Stomach (tissue), 9 donors: ENCODE data around the gene CBLN1. TPM values are rescaled to one million over a fixed set of nuclear protein-coding genes. Genes with fewer than 3 reads are reported as not detected.

Source experiments
- DNase-seq, 2 donors: peaks; one replicate each; pipeline versions ENCODE4 v3.0.0 to v3.0.0-alpha.2; 2013 to 2019
- H3K27ac ChIP-seq, 5 donors: fragments of 200-600 bp in 4 of 5; sonication (generic) in 4 of 5; one replicate each; pipeline ENCODE4 v1.5.1; 2013 to 2019; ENCODE audit warnings: mild to moderate bottlenecking in 1 of 5, moderate library complexity in 1 of 5
- H3K27me3 ChIP-seq, 3 donors: fragments of 200-600 bp; sonication (generic); one replicate each; pipeline ENCODE4 v1.5.1; 2017 to 2019; ENCODE audit warnings: mixed run types in 1 of 3
- H3K36me3 ChIP-seq, 4 donors: fragments of 200-600 bp; sonication (generic); 1 replicate in 3 of 4; 2 replicates in 1 of 4; pipeline ENCODE4 v1.5.1; 2016 to 2019
- H3K4me1 ChIP-seq, 4 donors: fragments of 200-600 bp; sonication (generic); one replicate each; pipeline ENCODE4 v1.5.1; 2016 to 2019
- H3K4me3 ChIP-seq, 4 donors: fragments of 200-600 bp; sonication (generic) in 3 of 4; one replicate each; pipeline ENCODE4 v1.5.1; 2016 to 2019; ENCODE audit warnings: mild to moderate bottlenecking in 1 of 4
- H3K9me3 ChIP-seq, 4 donors: fragments of 200-600 bp; sonication (generic); one replicate each; pipeline ENCODE4 v1.5.1; 2016 to 2019
- EP300 ChIP-seq: sonication (generic); formaldehyde crosslinking; IDR thresholded peaks from one replicate; pipeline ENCODE4 v1.6.1; 2017; ENCODE audit warnings: antibody characterized with exemption
- POLR2A ChIP-seq, 4 donors: fragments of 450-650 bp; IDR thresholded peaks; one replicate each; pipeline ENCODE4 v1.6.1; 2016; ENCODE audit warnings: antibody characterized with exemption in 4 of 4, control low read depth in 2 of 4, mild to moderate bottlenecking in 1 of 4, moderate library complexity in 1 of 4
- POLR2AphosphoS5 ChIP-seq, 3 donors: sonication (generic); formaldehyde crosslinking; IDR thresholded peaks; one replicate each; pipeline ENCODE4 v1.6.1; 2016; ENCODE audit warnings: antibody characterized with exemption in 3 of 3
- WGBS, 5 donors: extraction: QIAGEN DNeasy Blood & Tissue Kit in 3 of 5; methylation state at CpG; one replicate each; pipeline versions ENCODE4 v1.1.5 to v1.1.7; 2013 to 2018; 5-methylcytosine and 5-hydroxymethylcytosine counted together
- intact Hi-C: fragments of 100-400 bp; cut with DNase I; formaldehyde crosslinking; loops from one replicate; pipeline ENCODE4 v1.15.1; 2023; ENCODE audit warnings: low total_unique reads
- polyA plus RNA-seq, 3 donors: library from polyadenylated mRNA; stranded (reverse); fragments of 200-250 nt; gene quantifications; one replicate each; pipeline ENCODE4 v1.2.3, GENCODE V29; 2013
- total RNA-seq, 5 donors: library from RNA; depleted of rRNA; stranded (reverse); fragments of >200 nt; gene quantifications; one replicate each; pipeline versions ENCODE4 v1.1.0 to v1.2.3, GENCODE V29; 2014 to 2016
- TF ChIP-seq, protein P1 (sequence below), 7 experiments: fragments of 450-650 bp in 4 of 7; fragments of 200-600 bp in 3 of 7; sonication (generic) in 3 of 7; IDR thresholded peaks; one replicate each; pipeline ENCODE4 v1.5.1; 2016 to 2019; ENCODE audit warnings: antibody characterized with exemption in 7 of 7, control low read depth in 2 of 7, mild to moderate bottlenecking in 1 of 7
- donor health status: healthy with polysubstance abuse.
- donor health status: Bipolar disorder and iron deficiency.
- donor health status: healthy.

The CBLN1 gene
- total and polyA plus RNA-seq, 8 donors = 0.19 to 2.2 (median 0.72) TPM; not detected in 5

DNA sequence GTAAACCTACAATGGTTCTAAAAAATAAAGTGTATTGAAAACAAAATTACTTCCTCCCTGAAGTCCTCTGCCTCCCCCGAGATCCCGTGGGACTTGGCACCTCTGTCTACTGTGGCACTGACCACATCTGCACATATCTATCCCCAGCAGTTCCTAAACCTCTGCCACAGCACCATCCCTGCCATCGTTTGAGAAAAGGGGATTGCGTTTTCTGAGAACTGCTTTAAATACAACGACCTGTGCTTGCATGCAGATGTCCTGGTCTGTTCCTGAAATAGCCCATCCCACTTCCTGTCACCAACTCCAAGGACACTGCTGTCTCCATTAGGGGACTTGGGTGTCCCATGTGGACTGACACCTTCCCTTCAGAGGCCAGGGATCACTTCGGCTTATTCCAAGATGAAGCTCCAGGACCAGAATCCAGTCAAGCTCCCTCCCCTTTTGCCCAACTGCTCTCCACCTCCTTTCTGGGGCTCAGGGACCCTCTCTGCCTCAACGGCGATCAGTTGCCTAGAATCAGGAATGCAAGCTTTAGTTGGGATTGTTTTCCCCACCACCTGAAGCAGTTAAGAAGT, 20.6 kb downstream of the CBLN1 start:
- Histone ChIP-seq H3K4me1 (no peaks in the 10 kb centered on the region), H3K27me3 (no peaks in the 10 kb centered on the region), H3K9me3 (peaks cover 0 to 4% (median 1%) of the 10 kb centered on the region in 4 donors), H3K36me3 (no peaks in the 10 kb centered on the region), H3K4me3 (no peak overlapping the region), H3K27ac (no peak overlapping the region)
- intact Hi-C loops = no loop called here
- DNase-seq = no peak
- WGBS, 5 donors = 53 to 63% (median 58%) methylated on average over 8 of the region's 8 CpGs
- TF ChIP-seq POLR2AphosphoS5 (IDR thresholded peaks at IDR 0.05) = no peak
- TF ChIP-seq POLR2A (IDR thresholded peaks at IDR 0.05) = no peak
- no peak for TF ChIP-seq EP300
- TF ChIP-seq, protein P1, sequence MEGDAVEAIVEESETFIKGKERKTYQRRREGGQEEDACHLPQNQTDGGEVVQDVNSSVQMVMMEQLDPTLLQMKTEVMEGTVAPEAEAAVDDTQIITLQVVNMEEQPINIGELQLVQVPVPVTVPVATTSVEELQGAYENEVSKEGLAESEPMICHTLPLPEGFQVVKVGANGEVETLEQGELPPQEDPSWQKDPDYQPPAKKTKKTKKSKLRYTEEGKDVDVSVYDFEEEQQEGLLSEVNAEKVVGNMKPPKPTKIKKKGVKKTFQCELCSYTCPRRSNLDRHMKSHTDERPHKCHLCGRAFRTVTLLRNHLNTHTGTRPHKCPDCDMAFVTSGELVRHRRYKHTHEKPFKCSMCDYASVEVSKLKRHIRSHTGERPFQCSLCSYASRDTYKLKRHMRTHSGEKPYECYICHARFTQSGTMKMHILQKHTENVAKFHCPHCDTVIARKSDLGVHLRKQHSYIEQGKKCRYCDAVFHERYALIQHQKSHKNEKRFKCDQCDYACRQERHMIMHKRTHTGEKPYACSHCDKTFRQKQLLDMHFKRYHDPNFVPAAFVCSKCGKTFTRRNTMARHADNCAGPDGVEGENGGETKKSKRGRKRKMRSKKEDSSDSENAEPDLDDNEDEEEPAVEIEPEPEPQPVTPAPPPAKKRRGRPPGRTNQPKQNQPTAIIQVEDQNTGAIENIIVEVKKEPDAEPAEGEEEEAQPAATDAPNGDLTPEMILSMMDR (IDR thresholded peaks at IDR 0.05) = no peak

DNA sequence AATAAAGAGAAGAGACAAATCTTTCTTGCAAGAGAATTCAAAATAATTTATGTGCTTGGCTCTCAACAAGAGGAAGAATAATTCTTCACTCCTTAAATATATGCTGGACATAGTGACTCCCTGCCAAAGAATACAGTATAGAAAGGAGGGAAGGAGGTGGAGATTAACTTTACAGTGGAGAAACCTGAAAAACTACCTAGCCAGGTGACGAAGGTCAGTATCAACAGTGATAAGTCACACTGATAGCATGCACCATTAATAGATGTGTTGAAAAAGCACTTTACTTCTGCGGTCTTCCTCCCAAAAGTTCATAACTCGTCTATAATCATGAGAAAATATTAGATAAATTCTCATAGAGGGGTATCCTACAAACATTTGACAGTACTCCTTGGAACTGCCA, 21.4 kb downstream of the CBLN1 start:
- Histone ChIP-seq H3K27ac (no peak overlapping the region), H3K27me3 (no peaks in the 10 kb centered on the region), H3K9me3 (peaks cover 0 to 4% (median 1%) of the 10 kb centered on the region in 4 donors), H3K4me1 (no peaks in the 10 kb centered on the region), H3K4me3 (no peak overlapping the region), H3K36me3 (no peaks in the 10 kb centered on the region)
- 18 to 54% (median 32%) methylated on average over 3 of the region's 3 CpGs for WGBS, 5 donors
- no peak for TF ChIP-seq POLR2A (IDR thresholded peaks at IDR 0.05)
- no peak for TF ChIP-seq EP300
- TF ChIP-seq POLR2AphosphoS5 (IDR thresholded peaks at IDR 0.05) = no peak
- TF ChIP-seq, protein P1 (IDR thresholded peaks at IDR 0.05) = no peak
- intact Hi-C loops = no loop called here
- peak in 1 of 2 donors; percentile 28 for DNase-seq

DNA sequence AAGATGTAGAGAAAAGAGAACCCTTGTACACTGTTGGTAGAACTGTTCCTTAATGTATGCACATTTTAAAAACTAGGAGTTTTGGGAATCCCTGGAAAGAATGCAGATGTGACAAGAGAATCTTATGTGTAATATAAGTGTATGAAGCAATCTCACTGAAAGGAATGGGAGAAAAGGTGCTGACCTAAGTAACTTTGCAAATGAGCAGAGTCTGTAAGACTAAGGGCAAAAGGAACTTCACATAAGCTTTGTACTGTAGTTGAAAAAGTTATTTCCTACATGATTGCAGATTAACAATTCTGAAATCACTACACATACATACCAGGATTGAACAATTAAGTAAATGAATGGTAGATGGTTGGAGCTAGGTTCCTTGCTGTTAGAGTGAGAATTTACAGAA, 22.3 kb downstream of the CBLN1 start:
- TF ChIP-seq POLR2AphosphoS5 (IDR thresholded peaks at IDR 0.05) (no peak), POLR2A (IDR thresholded peaks at IDR 0.05) (no peak), EP300 (no peak)
- TF ChIP-seq, protein P1 (IDR thresholded peaks at IDR 0.05) = no peak
- intact Hi-C loops = no loop called here
- no peak for DNase-seq
- H3K27me3 ChIP-seq = no peaks in the 10 kb centered on the region
- no peak overlapping the region for H3K4me3 ChIP-seq
- H3K27ac ChIP-seq = no peak overlapping the region
- H3K36me3 ChIP-seq = no peaks in the 10 kb centered on the region
- H3K4me1 ChIP-seq = no peaks in the 10 kb centered on the region
- H3K9me3 ChIP-seq = peaks cover 0 to 6% (median 3%) of the 10 kb centered on the region in 4 donors

DNA sequence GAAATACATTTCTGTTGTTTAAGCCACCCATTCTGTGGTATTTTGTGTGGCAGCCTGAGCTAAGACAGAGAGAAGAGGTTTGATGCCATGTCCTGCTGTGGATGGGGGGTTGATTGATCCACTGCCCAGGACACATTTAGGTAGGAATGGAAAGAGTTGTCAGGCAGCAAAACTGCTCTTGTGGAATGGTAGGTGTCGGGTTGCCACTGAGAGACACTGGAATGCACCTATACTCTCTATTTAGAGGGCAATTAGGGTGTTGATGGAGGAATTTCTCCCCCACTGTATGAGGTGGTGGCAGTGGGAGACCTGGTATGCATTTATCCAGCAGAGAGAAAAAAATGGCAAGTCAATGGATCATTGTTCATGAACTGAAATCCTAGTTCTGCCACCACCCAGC, 30.9 kb downstream of the CBLN1 start:
- H3K9me3 ChIP-seq = peaks cover 0 to 6% (median 0%) of the 10 kb centered on the region in 4 donors
- no peak overlapping the region for H3K27ac ChIP-seq
- no peaks in the 10 kb centered on the region for H3K36me3 ChIP-seq
- intact Hi-C loops = no loop called here
- TF ChIP-seq EP300 (no peak), POLR2AphosphoS5 (IDR thresholded peaks at IDR 0.05) (no peak), POLR2A (IDR thresholded peaks at IDR 0.05) (no peak)
- TF ChIP-seq, protein P1 (IDR thresholded peaks at IDR 0.05) = no peak
- peaks cover 0 to 12% (median 0%) of the 10 kb centered on the region in 3 donors for H3K27me3 ChIP-seq
- no peak for DNase-seq
- no peaks in the 10 kb centered on the region for H3K4me1 ChIP-seq
- 40 to 67% (median 50%) methylated on average over 1 of the region's 1 CpG for WGBS, 5 donors
- H3K4me3 ChIP-seq = no peak overlapping the region
